HG02588 (cell line): ENCODE measurements around the gene IFT27.
"Not testable (repeated sequence)": the region's sequence is repeated elsewhere in the genome, so short reads cannot be mapped to it uniquely, and the experiment has no call there.

Experiments
- ATAC-seq: cut with Tn5 transposase; IDR thresholded peaks from one replicate; pipeline ENCODE4 v1.9.1; 2021; ENCODE audit warnings: mild to moderate bottlenecking, moderate library complexity; ENCODE audit not compliant: unreplicated experiment

The IFT27 gene

GRCh38 chr22:36745301-36745995 lies 30.5 kb downstream of the IFT27 start:
- ATAC-seq = no peak

GRCh38 chr22:36744791-36745190 lies 31.1 kb downstream of the IFT27 start:
- no peak for ATAC-seq

GRCh38 chr22:36744413-36744765 lies 31.5 kb downstream of the IFT27 start:
- no peak for ATAC-seq

- ATAC-seq = no peak
These were observed 32.1 kb downstream of the IFT27 start for GRCh38 chr22:36743591-36744412.

GRCh38 chr22:36743011-36743410 lies 32.9 kb downstream of the IFT27 start:
- no peak for ATAC-seq

- ATAC-seq = no peak
These were observed 34.0 kb downstream of the IFT27 start for GRCh38 chr22:36741968-36742367.

GRCh38 chr22:36741204-36741793 lies 34.6 kb downstream of the IFT27 start:
- no peak for ATAC-seq

- ATAC-seq = no peak
These were observed 35.2 kb downstream of the IFT27 start for GRCh38 chr22:36740716-36741115.

- no peak for ATAC-seq
These were observed 36.7 kb downstream of the IFT27 start for GRCh38 chr22:36739185-36739584.

- no peak for ATAC-seq
These were observed 37.4 kb downstream of the IFT27 start for GRCh38 chr22:36738416-36739020.

GRCh38 chr22:36737776-36738175 lies 38.1 kb downstream of the IFT27 start:
- ATAC-seq = no peak

GRCh38 chr22:36736701-36737320 lies 39.1 kb downstream of the IFT27 start:
- ATAC-seq = no peak

GRCh38 chr22:36734171-36735058 lies 41.5 kb downstream of the IFT27 start:
- ATAC-seq = no peak

GRCh38 chr22:36733271-36733670 lies 42.6 kb downstream of the IFT27 start:
- no peak for ATAC-seq

GRCh38 chr22:36732609-36733008 lies 43.3 kb downstream of the IFT27 start:
- ATAC-seq = no peak

GRCh38 chr22:36731916-36732315 lies 44.0 kb downstream of the IFT27 start:
- ATAC-seq = no peak

GRCh38 chr22:36731321-36731720 lies 44.6 kb downstream of the IFT27 start:
- ATAC-seq = not testable (repeated sequence)

GRCh38 chr22:36730176-36730858 lies 45.6 kb downstream of the IFT27 start:
- ATAC-seq = no peak

GRCh38 chr22:36729321-36729720 lies 46.6 kb downstream of the IFT27 start:
- ATAC-seq = no peak

- no peak for ATAC-seq
These were observed 47.4 kb downstream of the IFT27 start for GRCh38 chr22:36728505-36728904.
